CMK (cell line): ENCODE results near the gene PLXNB2.

Experiments used
- DNase-seq: peaks from one replicate; pipeline ENCODE4 v3.0.0-alpha.2; 2010; ENCODE audit warnings: low read depth

The PLXNB2 gene

GRCh38 chr22:50312371-50312770, 4.9 kb upstream of the PLXNB2 start:
- no peak for DNase-seq

GRCh38 chr22:50311606-50312351, 4.3 kb upstream of the PLXNB2 start:
- no peak for DNase-seq

- no peak for DNase-seq
Observed at GRCh38 chr22:50310949-50311444, 3.6 kb upstream of the PLXNB2 start.

GRCh38 chr22:50310031-50310722, 2.7 kb upstream of the PLXNB2 start:
- DNase-seq, result no peak

GRCh38 chr22:50309601-50309991, 2.1 kb upstream of the PLXNB2 start:
- no peak for DNase-seq

GRCh38 chr22:50308986-50309600, 1.6 kb upstream of the PLXNB2 start:
- DNase-seq, result peak; percentile 76

GRCh38 chr22:50308597-50308935, 1.1 kb upstream of the PLXNB2 start:
- peak; percentile 94 for DNase-seq

GRCh38 chr22:50307890-50308596, 597 bp upstream of the PLXNB2 start:
- DNase-seq, result peak; percentile 66

GRCh38 chr22:50305923-50306566, 1.4 kb downstream of the PLXNB2 start:
- peak; percentile 64 for DNase-seq

GRCh38 chr22:50305393-50305922, 2.0 kb downstream of the PLXNB2 start:
- no peak for DNase-seq

GRCh38 chr22:50304528-50305392, 2.7 kb downstream of the PLXNB2 start:
- no peak for DNase-seq

GRCh38 chr22:50303848-50304527, 3.5 kb downstream of the PLXNB2 start:
- DNase-seq, result no peak

GRCh38 chr22:50303515-50303847, 4.0 kb downstream of the PLXNB2 start:
- no peak for DNase-seq

- no peak for DNase-seq
Observed at GRCh38 chr22:50302564-50302963, 4.9 kb downstream of the PLXNB2 start.

- no peak for DNase-seq
Observed at GRCh38 chr22:50302041-50302541, 5.4 kb downstream of the PLXNB2 start.

- no peak for DNase-seq
Observed at GRCh38 chr22:50301581-50301991, 5.9 kb downstream of the PLXNB2 start.

- no peak for DNase-seq
Observed at GRCh38 chr22:50300620-50301257, 6.7 kb downstream of the PLXNB2 start.

GRCh38 chr22:50299785-50300619, 7.4 kb downstream of the PLXNB2 start:
- no peak for DNase-seq
